H9 (cell line): ENCODE measurements around the gene EFCAB6. TPM values are rescaled to one million over a fixed set of nuclear protein-coding genes. Genes with fewer than 3 reads are reported as not detected.

Source experiments
- DNase-seq: peaks from one replicate; pipeline ENCODE4 v3.0.0-alpha.2; 2017
- H2AFZ ChIP-seq: one replicate; pipeline ENCODE4 v1.6.1; 2013; ENCODE audit warnings: mild to moderate bottlenecking, low read length, control low read depth, moderate library complexity
- H2AK5ac ChIP-seq: 2 replicates; pipeline ENCODE4 v1.6.1; 2013; ENCODE audit warnings: low read length, control low read depth, mixed read lengths; ENCODE audit not compliant: insufficient read length
- H2BK120ac ChIP-seq: one replicate; pipeline ENCODE4 v1.6.1; 2013; ENCODE audit warnings: low read depth, mild to moderate bottlenecking, low read length, control low read depth, inconsistent platforms; ENCODE audit not compliant: poor library complexity, severe bottlenecking
- H2BK12ac ChIP-seq: 2 replicates; pipeline ENCODE4 v1.6.1; 2013; ENCODE audit warnings: low read length, control low read depth, mixed read lengths, low read depth; ENCODE audit not compliant: insufficient read length
- H2BK15ac ChIP-seq: 2 replicates; pipeline ENCODE4 v1.6.1; 2013; ENCODE audit warnings: low read depth, low read length, control low read depth
- H2BK20ac ChIP-seq: one replicate; pipeline ENCODE4 v1.6.1; 2013; ENCODE audit warnings: low read depth, mild to moderate bottlenecking, low read length, control low read depth, inconsistent platforms; ENCODE audit not compliant: poor library complexity, severe bottlenecking
- H2BK5ac ChIP-seq: 2 replicates; pipeline ENCODE4 v1.6.1; 2013; ENCODE audit warnings: low read length, control low read depth, mixed read lengths; ENCODE audit not compliant: insufficient read length
- H3K14ac ChIP-seq: 2 replicates; pipeline ENCODE4 v1.6.1; 2013; ENCODE audit warnings: low read length, control low read depth; ENCODE audit not compliant: insufficient read depth
- H3K18ac ChIP-seq: 2 replicates; pipeline ENCODE4 v1.6.1; 2013; ENCODE audit warnings: low read depth, mild to moderate bottlenecking, mixed read lengths, low read length, control low read depth; ENCODE audit not compliant: insufficient read length
- H3K23ac ChIP-seq: 2 replicates; pipeline ENCODE4 v1.6.1; 2013; ENCODE audit warnings: low read length, control low read depth, mixed read lengths, low read depth; ENCODE audit not compliant: insufficient read length
- H3K23me2 ChIP-seq: 2 replicates; pipeline ENCODE4 v1.6.1; 2013; ENCODE audit warnings: low read depth, mild to moderate bottlenecking, mixed read lengths, low read length, control low read depth; ENCODE audit not compliant: insufficient read length, poor library complexity, severe bottlenecking
- H3K27ac ChIP-seq: 2 replicates; pipeline ENCODE4 v1.5.1; 2013; ENCODE audit warnings: low read length, control low read depth, mixed read lengths, low read depth; ENCODE audit not compliant: insufficient read length
- H3K27me3 ChIP-seq: 2 replicates; pipeline ENCODE4 v1.6.1; 2013; ENCODE audit warnings: low read length, control low read depth, inconsistent platforms; ENCODE audit not compliant: insufficient read depth
- H3K4ac ChIP-seq: 2 replicates; pipeline ENCODE4 v1.6.1; 2013; ENCODE audit warnings: low read depth, mild to moderate bottlenecking, control low read depth, inconsistent platforms, low read length, moderate library complexity
- H3K4me1 ChIP-seq: 2 replicates; pipeline ENCODE4 v1.6.1; 2013; ENCODE audit warnings: low read length, control low read depth, inconsistent platforms; ENCODE audit not compliant: insufficient read depth
- H3K4me2 ChIP-seq: 2 replicates; pipeline ENCODE4 v1.6.1; 2013; ENCODE audit warnings: low read length, control low read depth, mixed read lengths; ENCODE audit not compliant: insufficient read length, insufficient read depth
- H3K56ac ChIP-seq: 2 replicates; pipeline ENCODE4 v1.6.1; 2013; ENCODE audit warnings: low read depth, mild to moderate bottlenecking, mixed read lengths, low read length, control low read depth; ENCODE audit not compliant: insufficient read length
- H3K79me1 ChIP-seq: 2 replicates; pipeline ENCODE4 v1.6.1; 2013; ENCODE audit warnings: low read depth, mild to moderate bottlenecking, moderate library complexity, low read length, control low read depth, inconsistent platforms; ENCODE audit not compliant: insufficient read depth, poor library complexity, severe bottlenecking
- H3K79me2 ChIP-seq: 2 replicates; pipeline ENCODE4 v1.6.1; 2013; ENCODE audit warnings: low read length, control low read depth, inconsistent platforms; ENCODE audit not compliant: insufficient read depth
- H3K9ac ChIP-seq: 2 replicates; pipeline ENCODE4 v1.6.1; 2013; ENCODE audit warnings: low read length, control low read depth, mixed read lengths; ENCODE audit not compliant: insufficient read length; ENCODE audit errors: extremely low read depth
- H3K9me3 ChIP-seq: one replicate; pipeline ENCODE4 v1.6.1; 2013; ENCODE audit warnings: low read depth, low read length, inconsistent platforms; ENCODE audit not compliant: control insufficient read depth
- H3T11ph ChIP-seq: one replicate; pipeline ENCODE4 v1.6.1; 2013; ENCODE audit warnings: mild to moderate bottlenecking, low read length, control low read depth, inconsistent platforms
- H4K20me1 ChIP-seq: one replicate; pipeline ENCODE4 v1.6.1; 2013; ENCODE audit not compliant: control insufficient read depth, insufficient read length, insufficient read depth
- H4K5ac ChIP-seq: 2 replicates; pipeline ENCODE4 v1.6.1; 2013; ENCODE audit warnings: low read depth, mild to moderate bottlenecking, mixed read lengths, low read length, control low read depth; ENCODE audit not compliant: insufficient read length
- H4K8ac ChIP-seq: replicated peaks from 2 replicates; pipeline ENCODE4 v1.6.1; 2013; ENCODE audit warnings: low read length, control low read depth, mixed read lengths, low read depth; ENCODE audit not compliant: insufficient read length
- H4K91ac ChIP-seq: 2 replicates; pipeline ENCODE4 v1.6.1; 2013; ENCODE audit warnings: low read depth, mild to moderate bottlenecking, moderate library complexity, mixed read lengths, low read length, control low read depth; ENCODE audit not compliant: insufficient read length
- H3K27ac Mint-ChIP-seq, 3 experiments: 2 replicates in 2 of 3; 3 replicates in 1 of 3; pipeline ENCODE4 v1.8.0; 2020 to 2021; ENCODE audit warnings: mixed read lengths in 3 of 3, mild to moderate bottlenecking in 1 of 3, moderate library complexity in 1 of 3
- H3K27me3 Mint-ChIP-seq: 2 replicates; pipeline ENCODE4 v1.8.0; 2021; ENCODE audit warnings: low read depth, mild to moderate bottlenecking, moderate library complexity, mixed read lengths
- H3K36me3 Mint-ChIP-seq, 3 experiments: 2 replicates in 2 of 3; 3 replicates in 1 of 3; pipeline ENCODE4 v1.8.0; 2020 to 2021; ENCODE audit warnings: low read depth in 3 of 3, mixed read lengths in 3 of 3; ENCODE audit not compliant: insufficient read depth in 1 of 3
- H3K4me1 Mint-ChIP-seq, 2 experiments: 2 replicates each; pipeline ENCODE4 v1.8.0; 2020; ENCODE audit warnings: mixed read lengths in 2 of 2
- H3K4me3 Mint-ChIP-seq, 2 experiments: 2 replicates in 1 of 2; 3 replicates in 1 of 2; pipeline ENCODE4 v1.8.0; 2020 to 2021; ENCODE audit warnings: mild to moderate bottlenecking in 2 of 2, mixed read lengths in 2 of 2, moderate library complexity in 1 of 2
- H3K9me3 Mint-ChIP-seq, 2 experiments: 2 replicates in 1 of 2; 3 replicates in 1 of 2; pipeline ENCODE4 v1.8.0; 2020; ENCODE audit warnings: mild to moderate bottlenecking in 2 of 2, mixed read lengths in 2 of 2, moderate library complexity in 1 of 2
- CTCF ChIP-seq: fragments of 200-600 bp; sonication (generic); conservative IDR thresholded peaks from 3 replicates; pipeline ENCODE4 v1.8.0; 2021; ENCODE audit warnings: antibody characterized with exemption, mild to moderate bottlenecking
- WGBS: extraction: QIAGEN DNeasy Blood & Tissue Kit; methylation state at CpG from one replicate; pipeline ENCODE4 v1.1.7; 2013; ENCODE audit warnings: missing lambda C conversion rate, low lambda C conversion rate, mixed read lengths; ENCODE audit not compliant: insufficient read length; ENCODE audit errors: extremely low coverage; 5-methylcytosine and 5-hydroxymethylcytosine counted together
- total RNA-seq: library from RNA; stranded (reverse); gene quantifications from 2 replicates; pipeline ENCODE4 v1.2.1, GENCODE V29; 2021

EFCAB6 gene
- total RNA-seq, 1 experiment from 2014 or later, result 0.31 TPM

GRCh38 chr22:43837666-43838065 is 25.6 kb upstream of the EFCAB6 start:
- Histone ChIP-seq H3K4me1 (no peaks in the 10 kb centered on the region), H3K79me2 (peaks cover 2% of the 10 kb centered on the region; the same call in 1 of the 2 replicates), H4K5ac (no peak overlapping the region), H4K91ac (no peak overlapping the region), H2BK15ac (no peak overlapping the region), H3K23ac (no peak overlapping the region), H3K23me2 (no peaks in the 10 kb centered on the region), H3K56ac (no peak overlapping the region), H4K20me1 (no peaks in the 10 kb centered on the region), H3K18ac (no peak overlapping the region), H2BK120ac (no peak overlapping the region), H3K4me2 (no peak overlapping the region), H2AK5ac (no peak overlapping the region), H3K9ac (no peak overlapping the region), H3K4ac (no peak overlapping the region), H3K14ac (no peak overlapping the region), H3K79me1 (no peaks in the 10 kb centered on the region), H3T11ph (no peak overlapping the region), H2BK20ac (no peak overlapping the region), H2BK12ac (no peak overlapping the region), H2BK5ac (no peak overlapping the region), H2AFZ (no peak overlapping the region), H3K27ac (no peak overlapping the region), H3K9me3 (no peaks in the 10 kb centered on the region), H3K27me3 (no peaks in the 10 kb centered on the region), H4K8ac (no peak overlapping the region)
- no peak overlapping the region for H3K4me3 Mint-ChIP-seq
- no peak for DNase-seq
- H3K36me3 Mint-ChIP-seq, result peaks cover 9 to 35% (median 33%) of the 10 kb centered on the region in 3 experiments; a peak in 6 of 7 replicates
- H3K27ac Mint-ChIP-seq, result no peak overlapping the region
- no peaks in the 10 kb centered on the region; a peak in 1 of 4 replicates for H3K4me1 Mint-ChIP-seq
- no peaks in the 10 kb centered on the region for H3K27me3 Mint-ChIP-seq
- no CpG with 5 or more reads among the region's 9 CpGs for WGBS
- H3K9me3 Mint-ChIP-seq, result no peaks in the 10 kb centered on the region
- TF ChIP-seq CTCF, result no peak
